B cell (primary cell): ENCODE measurements around the gene KIF13A. TPM values are rescaled to one million over a fixed set of nuclear protein-coding genes. Genes with fewer than 3 reads are reported as not detected.

ENCODE experiments used
- ATAC-seq: fragments of 200-7000 bp; cut with Tn5 transposase; one replicate; pipeline ENCODE4 v1.10.0; 2021; ENCODE audit warnings: low read depth, mild to moderate bottlenecking, moderate number of reproducible peaks, moderate library complexity
- CTCF ChIA-PET: fragments of 350-600 bp; sonication (Branson Sonifier 250); formaldehyde crosslinking; loops from one replicate; lab custom pipeline; 2021; ENCODE audit warnings: antibody characterized with exemption, inconsistent platforms; lab: Charles Lee
- POLR2A ChIA-PET: fragments of 350-600 bp; sonication (Branson Sonifier 250); formaldehyde crosslinking; loops from one replicate; lab custom pipeline; 2021; ENCODE audit warnings: antibody characterized with exemption; lab: Charles Lee
- DNase-seq: peaks from one replicate; pipeline ENCODE4 v3.0.0; 2013
- H2AFZ ChIP-seq: 2 replicates; pipeline ENCODE4 v1.6.1; 2012; ENCODE audit warnings: mild to moderate bottlenecking, low read depth, low read length; ENCODE audit not compliant: insufficient read depth, poor library complexity, severe bottlenecking
- H3K27ac ChIP-seq, 2 donors: 1 replicate in 1 of 2; 2 replicates in 1 of 2; pipeline ENCODE4 v1.5.1; 2012 to 2013; ENCODE audit warnings: low read length in 2 of 2, mild to moderate bottlenecking in 2 of 2, moderate library complexity in 1 of 2
- H3K27me3 ChIP-seq, 4 experiments: fragments of 200-600 bp in 1 of 4; sonication (generic) in 1 of 4; replicated peaks in 1 of 4; 1 replicate in 2 of 4; 2 replicates in 2 of 4; pipeline versions ENCODE4 v1.6.1 to v1.7.0; 2013 to 2016; ENCODE audit warnings: low read length in 3 of 4, mild to moderate bottlenecking in 2 of 4, mixed read lengths in 1 of 4, moderate library complexity in 1 of 4; ENCODE audit not compliant: insufficient read depth in 4 of 4, control insufficient read depth in 3 of 4; ENCODE audit errors: control extremely low read depth in 1 of 4
- H3K36me3 ChIP-seq, 2 experiments: replicated peaks in 1 of 2; 1 replicate in 1 of 2; 2 replicates in 1 of 2; pipeline versions ENCODE4 v1.6.1 to v1.7.1; 2013; ENCODE audit warnings: low read length in 1 of 2; ENCODE audit not compliant: insufficient read depth in 2 of 2, control insufficient read depth in 1 of 2; ENCODE audit errors: control extremely low read depth in 1 of 2, extremely low read depth in 1 of 2
- H3K4me1 ChIP-seq, 2 donors: fragments of 200-600 bp in 1 of 2; sonication (generic) in 1 of 2; 1 replicate in 1 of 2; 2 replicates in 1 of 2; pipeline versions ENCODE4 v1.5.1 to v1.6.1; 2013 to 2017; ENCODE audit warnings: low read length in 2 of 2; ENCODE audit not compliant: control insufficient read depth in 2 of 2, insufficient read depth in 2 of 2
- H3K4me2 ChIP-seq: replicated peaks from 2 replicates; pipeline ENCODE3; 2012; ENCODE audit warnings: mild to moderate bottlenecking, low read depth, low read length; ENCODE audit not compliant: poor library complexity, severe bottlenecking
- H3K4me3 ChIP-seq, 5 experiments: fragments of 200-600 bp in 1 of 5; sonication (generic) in 1 of 5; 1 replicate in 3 of 5; 2 replicates in 2 of 5; pipeline versions ENCODE4 v1.5.1 to v1.7.0; 2011 to 2016; ENCODE audit warnings: low read length in 4 of 5, mild to moderate bottlenecking in 4 of 5, low read depth in 2 of 5, control low read depth in 1 of 5, moderate library complexity in 1 of 5; ENCODE audit not compliant: insufficient read depth in 1 of 5; ENCODE audit errors: control extremely low read depth in 1 of 5, extremely low read depth in 1 of 5
- H3K79me2 ChIP-seq: fragments of 200-600 bp; sonication (generic); one replicate; pipeline ENCODE4 v1.6.0; 2016; ENCODE audit warnings: low read length; ENCODE audit not compliant: control insufficient read depth, insufficient read depth
- H3K9ac ChIP-seq: fragments of 200-600 bp; sonication (generic); 2 replicates; pipeline ENCODE4 v1.6.1; 2017; ENCODE audit warnings: mild to moderate bottlenecking, low read length, moderate library complexity
- H3K9me3 ChIP-seq, 3 donors: one replicate each; pipeline versions ENCODE4 v1.6.1 to v1.7.1; 2013; ENCODE audit warnings: low read length in 2 of 3; ENCODE audit not compliant: control insufficient read depth in 2 of 3, insufficient read depth in 1 of 3; ENCODE audit errors: control extremely low read depth in 1 of 3
- H4K20me1 ChIP-seq: 2 replicates; pipeline ENCODE4 v1.6.0; 2012; ENCODE audit warnings: mild to moderate bottlenecking, low read length; ENCODE audit not compliant: insufficient read depth, control insufficient read depth, poor library complexity, severe bottlenecking
- H3K27ac Mint-ChIP-seq: one replicate; pipeline ENCODE4 v1.8.0; 2021; ENCODE audit warnings: mixed read lengths
- H3K27me3 Mint-ChIP-seq: one replicate; pipeline ENCODE4 v1.8.0; 2021; ENCODE audit warnings: mixed read lengths
- H3K4me1 Mint-ChIP-seq: one replicate; pipeline ENCODE4 v1.8.0; 2021; ENCODE audit warnings: mixed read lengths
- H3K4me3 Mint-ChIP-seq: one replicate; pipeline ENCODE4 v1.8.0; 2021; ENCODE audit warnings: mixed read lengths
- H3K9me3 Mint-ChIP-seq: one replicate; pipeline ENCODE4 v1.8.0; 2022; ENCODE audit warnings: mixed read lengths; ENCODE audit not compliant: insufficient read depth
- EZH2 ChIP-seq: IDR thresholded peaks from 2 replicates; pipeline ENCODE4 v1.6.1; 2012; ENCODE audit warnings: borderline replicate concordance, low read depth, mild to moderate bottlenecking, moderate library complexity, low read length; ENCODE audit not compliant: insufficient read depth, poor library complexity, severe bottlenecking
- WGBS: methylation state at CpG from one replicate; pipeline ENCODE4 v1.1.5; 2013; ENCODE audit warnings: missing lambda C conversion rate; ENCODE audit not compliant: insufficient coverage; 5-methylcytosine and 5-hydroxymethylcytosine counted together
- intact Hi-C: fragments of 100-400 bp; cut with micrococcal nuclease; formaldehyde crosslinking; loops from one replicate; pipeline ENCODE4 v1.10.0; 2022
- polyA plus RNA-seq: library from polyadenylated mRNA; depleted of rRNA; stranded (reverse); fragments of >200 nt; gene quantifications from 2 replicates; pipeline ENCODE4 v1.2.3, GENCODE V29; 2012
- total RNA-seq, 2 donors: library from RNA; stranded (reverse); fragments of 120-200 nt in 1 of 2; gene quantifications; 1 replicate in 1 of 2; 2 replicates in 1 of 2; pipeline versions ENCODE4 v1.2.3 to v1.2.4, GENCODE V29; 2013 to 2022
- TF ChIP-seq, protein P1 (sequence below): fragments of 200-600 bp; IDR thresholded peaks from one replicate; pipeline ENCODE4 v1.8.0; 2022; ENCODE audit warnings: antibody characterized with exemption, mild to moderate bottlenecking

The KIF13A gene
- total and polyA plus RNA-seq, 2 donors (not counting 1 experiment from before 2014, with no cell fraction given) = 2.1 to 23.4 TPM

DNA sequence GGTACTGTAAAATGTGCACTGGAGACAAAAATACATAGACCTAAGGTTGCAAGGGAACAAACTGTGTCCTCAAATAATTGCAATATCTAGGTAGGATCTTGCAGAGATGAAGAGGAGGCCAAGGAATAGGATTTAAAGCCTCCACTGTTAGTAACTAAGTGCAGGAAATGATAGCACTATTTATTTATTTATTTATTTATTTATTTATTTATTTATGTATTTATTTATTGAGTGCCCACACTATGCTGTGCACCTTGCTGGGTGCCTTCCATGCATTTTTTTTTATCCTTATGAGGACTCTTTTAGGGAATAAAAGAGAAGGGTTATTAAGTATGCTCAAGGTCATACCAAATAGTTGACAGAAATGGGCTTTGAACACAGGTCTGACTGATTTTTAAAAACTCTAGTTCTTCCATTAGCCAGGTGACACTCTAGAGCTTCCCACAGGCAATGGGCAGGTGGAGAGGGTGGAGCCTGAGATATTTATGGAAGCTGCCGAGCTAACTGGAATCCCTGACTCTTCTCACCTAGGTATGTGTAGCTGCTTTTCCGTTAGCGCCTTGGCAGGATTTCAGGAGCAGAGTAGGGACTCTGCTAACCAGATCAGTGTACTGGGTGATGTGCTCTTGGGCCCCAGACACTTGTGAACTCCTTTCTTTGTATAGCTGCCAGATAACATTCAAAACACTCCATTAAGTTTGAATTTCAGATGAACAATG, 268.0 kb downstream of the KIF13A start:
- H3K9ac ChIP-seq = no peak overlapping the region
- WGBS = 100% methylated on average over 1 of the region's 3 CpGs
- no peaks in the 10 kb centered on the region for H3K9me3 ChIP-seq
- intact Hi-C loops = no loop called here
- no peak overlapping the region for H3K27ac ChIP-seq
- H3K36me3 ChIP-seq = no peaks in the 10 kb centered on the region
- Mint-ChIP-seq H3K27me3 (peaks cover 14% of the 10 kb centered on the region), H3K4me3 (no peak overlapping the region), H3K9me3 (no peaks in the 10 kb centered on the region), H3K4me1 (peaks cover 4% of the 10 kb centered on the region), H3K27ac (no peak overlapping the region)
- no peaks in the 10 kb centered on the region for H3K4me1 ChIP-seq
- H3K79me2 ChIP-seq = no peaks in the 10 kb centered on the region
- H3K27me3 ChIP-seq = no peaks in the 10 kb centered on the region
- H3K4me2 ChIP-seq = no peak overlapping the region
- H2AFZ ChIP-seq = no peak overlapping the region
- POLR2A ChIA-PET = no interaction called here
- no peak for TF ChIP-seq EZH2
- TF ChIP-seq, protein P1, sequence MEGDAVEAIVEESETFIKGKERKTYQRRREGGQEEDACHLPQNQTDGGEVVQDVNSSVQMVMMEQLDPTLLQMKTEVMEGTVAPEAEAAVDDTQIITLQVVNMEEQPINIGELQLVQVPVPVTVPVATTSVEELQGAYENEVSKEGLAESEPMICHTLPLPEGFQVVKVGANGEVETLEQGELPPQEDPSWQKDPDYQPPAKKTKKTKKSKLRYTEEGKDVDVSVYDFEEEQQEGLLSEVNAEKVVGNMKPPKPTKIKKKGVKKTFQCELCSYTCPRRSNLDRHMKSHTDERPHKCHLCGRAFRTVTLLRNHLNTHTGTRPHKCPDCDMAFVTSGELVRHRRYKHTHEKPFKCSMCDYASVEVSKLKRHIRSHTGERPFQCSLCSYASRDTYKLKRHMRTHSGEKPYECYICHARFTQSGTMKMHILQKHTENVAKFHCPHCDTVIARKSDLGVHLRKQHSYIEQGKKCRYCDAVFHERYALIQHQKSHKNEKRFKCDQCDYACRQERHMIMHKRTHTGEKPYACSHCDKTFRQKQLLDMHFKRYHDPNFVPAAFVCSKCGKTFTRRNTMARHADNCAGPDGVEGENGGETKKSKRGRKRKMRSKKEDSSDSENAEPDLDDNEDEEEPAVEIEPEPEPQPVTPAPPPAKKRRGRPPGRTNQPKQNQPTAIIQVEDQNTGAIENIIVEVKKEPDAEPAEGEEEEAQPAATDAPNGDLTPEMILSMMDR = no peak
- CTCF ChIA-PET = no interaction called here
- H4K20me1 ChIP-seq = no peaks in the 10 kb centered on the region
- ATAC-seq (no peak), DNase-seq (no peak)
- no peak overlapping the region for H3K4me3 ChIP-seq

DNA sequence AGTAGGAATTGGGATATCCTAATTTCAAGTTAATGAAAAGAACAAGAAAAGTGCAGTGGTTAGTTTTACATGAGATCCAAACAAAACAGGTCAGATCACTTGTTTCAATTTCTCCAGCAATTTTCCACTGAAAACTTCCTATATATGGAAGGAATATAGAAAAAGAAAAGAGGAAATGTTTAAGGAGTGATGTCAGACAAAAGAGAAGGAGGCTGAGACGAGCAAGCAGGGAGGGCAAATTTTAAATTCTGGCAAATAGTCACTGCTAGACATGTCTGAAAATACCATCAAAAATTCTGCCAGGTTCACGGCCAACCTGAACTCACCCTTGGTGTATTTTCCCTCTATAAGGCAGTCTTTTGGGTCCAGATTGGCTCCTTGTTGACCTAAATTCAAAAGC, 271.2 kb downstream of the KIF13A start:
- WGBS = 92% methylated on average over 2 of the region's 2 CpGs
- H3K4me1 Mint-ChIP-seq = peaks cover 4% of the 10 kb centered on the region
- no peaks in the 10 kb centered on the region for H3K36me3 ChIP-seq
- no peak overlapping the region for H3K9ac ChIP-seq
- H3K27ac Mint-ChIP-seq = no peak overlapping the region
- H2AFZ ChIP-seq = no peak overlapping the region
- H3K4me3 Mint-ChIP-seq = no peak overlapping the region
- CTCF ChIA-PET = no interaction called here
- ATAC-seq (no peak), DNase-seq (no peak)
- intact Hi-C loops = no loop called here
- TF ChIP-seq EZH2 = no peak
- TF ChIP-seq, protein P1 = no peak
- no peaks in the 10 kb centered on the region for H3K4me1 ChIP-seq
- H3K4me3 ChIP-seq = no peak overlapping the region
- H3K27me3 ChIP-seq = no peaks in the 10 kb centered on the region
- H3K79me2 ChIP-seq = no peaks in the 10 kb centered on the region
- POLR2A ChIA-PET = no interaction called here
- H3K4me2 ChIP-seq = no peak overlapping the region
- H4K20me1 ChIP-seq = no peaks in the 10 kb centered on the region
- no peaks in the 10 kb centered on the region for H3K9me3 Mint-ChIP-seq
- H3K27ac ChIP-seq = no peak overlapping the region
- H3K9me3 ChIP-seq = no peaks in the 10 kb centered on the region
- no peaks in the 10 kb centered on the region for H3K27me3 Mint-ChIP-seq
